ENCODE results near the gene CEP295NL.
"Not testable (repeated sequence)": the region's sequence is repeated elsewhere in the genome, so short reads cannot be mapped to it uniquely, and the experiment has no call there.

The CEP295NL gene

GRCh38 chr17:78872486-78872885 is 30.5 kb downstream of the CEP295NL start:
- no peak for DNase-seq (ENCODE audit: insufficient read length, low spot score)
- TF ChIP-seq, protein P1, sequence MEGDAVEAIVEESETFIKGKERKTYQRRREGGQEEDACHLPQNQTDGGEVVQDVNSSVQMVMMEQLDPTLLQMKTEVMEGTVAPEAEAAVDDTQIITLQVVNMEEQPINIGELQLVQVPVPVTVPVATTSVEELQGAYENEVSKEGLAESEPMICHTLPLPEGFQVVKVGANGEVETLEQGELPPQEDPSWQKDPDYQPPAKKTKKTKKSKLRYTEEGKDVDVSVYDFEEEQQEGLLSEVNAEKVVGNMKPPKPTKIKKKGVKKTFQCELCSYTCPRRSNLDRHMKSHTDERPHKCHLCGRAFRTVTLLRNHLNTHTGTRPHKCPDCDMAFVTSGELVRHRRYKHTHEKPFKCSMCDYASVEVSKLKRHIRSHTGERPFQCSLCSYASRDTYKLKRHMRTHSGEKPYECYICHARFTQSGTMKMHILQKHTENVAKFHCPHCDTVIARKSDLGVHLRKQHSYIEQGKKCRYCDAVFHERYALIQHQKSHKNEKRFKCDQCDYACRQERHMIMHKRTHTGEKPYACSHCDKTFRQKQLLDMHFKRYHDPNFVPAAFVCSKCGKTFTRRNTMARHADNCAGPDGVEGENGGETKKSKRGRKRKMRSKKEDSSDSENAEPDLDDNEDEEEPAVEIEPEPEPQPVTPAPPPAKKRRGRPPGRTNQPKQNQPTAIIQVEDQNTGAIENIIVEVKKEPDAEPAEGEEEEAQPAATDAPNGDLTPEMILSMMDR (IDR thresholded peaks at IDR 0.05; ENCODE audit: insufficient read depth, missing control alignments): no peak
- no peak for FAIRE-seq

DNA sequence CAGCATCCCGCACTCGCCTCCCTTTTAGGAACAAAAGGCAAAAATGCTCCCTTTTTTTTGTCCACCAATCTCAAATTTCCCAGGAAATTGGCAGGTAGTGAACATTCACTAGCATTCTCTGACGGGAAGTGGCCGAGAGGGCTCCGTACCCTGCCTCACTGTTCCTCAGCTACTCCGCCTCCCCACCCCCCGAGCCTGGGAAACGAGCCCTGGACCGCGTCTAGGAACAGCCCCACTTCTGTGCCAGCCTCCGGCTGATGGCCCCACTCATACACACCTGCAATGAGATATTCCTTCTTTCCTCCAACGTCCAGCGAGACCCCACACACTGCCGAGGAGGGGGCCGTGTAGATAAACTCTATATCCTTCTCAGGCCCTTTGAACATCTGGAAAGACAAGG is 32.4 kb downstream of the CEP295NL start:
- TF ChIP-seq, protein P1 (IDR thresholded peaks at IDR 0.05; ENCODE audit: insufficient read depth, missing control alignments): no peak
- FAIRE-seq (no peak), DNase-seq (ENCODE audit: insufficient read length, low spot score) (no peak)

DNA sequence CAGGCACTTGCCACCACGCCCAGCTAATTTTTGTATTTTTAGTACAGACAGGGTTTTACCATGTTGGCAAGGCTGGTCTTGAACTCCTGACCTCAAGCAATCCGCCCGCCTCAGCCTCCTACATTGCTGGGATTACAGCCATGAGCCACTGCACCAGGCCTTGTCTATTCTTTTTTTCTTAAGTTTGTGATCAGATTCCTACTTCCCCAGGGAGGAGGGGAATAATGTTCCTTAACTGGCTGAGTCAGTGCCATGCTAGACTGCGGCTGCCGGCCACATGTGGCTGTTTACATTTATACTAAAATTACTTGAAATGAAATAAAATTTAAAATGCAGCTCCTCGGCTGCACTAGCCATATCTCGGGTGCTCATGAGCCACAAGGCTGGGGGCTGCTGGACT is 34.6 kb downstream of the CEP295NL start:
- no peak for DNase-seq (ENCODE audit: insufficient read length, low spot score)
- no peak for FAIRE-seq
- TF ChIP-seq, protein P1 (IDR thresholded peaks at IDR 0.05; ENCODE audit: insufficient read depth, missing control alignments): no peak

- DNase-seq (ENCODE audit: insufficient read length, low spot score); FAIRE-seq: not testable (repeated sequence)
Observed at GRCh38 chr17:78867046-78867445, 36.0 kb downstream of the CEP295NL start.

DNA sequence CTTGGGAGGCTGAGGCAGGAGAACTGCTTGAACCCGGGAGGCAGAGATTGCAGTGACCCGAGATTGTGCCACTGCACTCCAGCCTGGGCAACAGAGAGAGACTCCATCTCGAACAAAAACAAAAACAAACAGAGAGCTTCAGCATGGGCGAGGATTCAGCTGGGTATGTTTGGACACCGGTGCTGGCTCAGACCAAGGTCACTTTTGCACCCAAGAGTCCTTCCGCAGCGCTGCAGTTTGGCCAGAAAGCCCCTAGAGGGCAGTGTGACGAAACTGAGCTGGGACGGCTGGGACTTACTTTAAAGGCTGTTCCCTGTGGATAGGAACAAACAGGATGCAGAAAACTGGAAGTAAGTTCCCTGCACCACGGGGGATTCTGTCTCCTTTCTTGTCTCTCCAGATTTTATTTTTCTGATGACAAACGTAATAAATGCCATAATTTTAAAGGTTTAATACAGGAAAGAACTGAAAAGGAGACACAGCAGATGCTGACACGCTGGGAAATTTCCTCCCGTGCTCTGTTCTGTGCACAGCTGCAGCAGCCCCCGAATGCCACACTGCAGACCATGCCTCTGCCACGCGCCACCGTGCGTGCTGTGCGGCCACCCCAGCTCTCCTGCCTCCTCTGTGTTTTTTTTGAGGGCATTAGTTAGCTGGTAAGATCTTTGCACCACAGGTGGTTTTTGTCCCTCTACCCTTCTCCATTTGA is 37.2 kb downstream of the CEP295NL start:
- TF ChIP-seq, protein P1 (IDR thresholded peaks at IDR 0.05; ENCODE audit: insufficient read depth, missing control alignments): peak; percentile 98
- no peak for FAIRE-seq
- no peak for DNase-seq (ENCODE audit: insufficient read length, low spot score)

DNA sequence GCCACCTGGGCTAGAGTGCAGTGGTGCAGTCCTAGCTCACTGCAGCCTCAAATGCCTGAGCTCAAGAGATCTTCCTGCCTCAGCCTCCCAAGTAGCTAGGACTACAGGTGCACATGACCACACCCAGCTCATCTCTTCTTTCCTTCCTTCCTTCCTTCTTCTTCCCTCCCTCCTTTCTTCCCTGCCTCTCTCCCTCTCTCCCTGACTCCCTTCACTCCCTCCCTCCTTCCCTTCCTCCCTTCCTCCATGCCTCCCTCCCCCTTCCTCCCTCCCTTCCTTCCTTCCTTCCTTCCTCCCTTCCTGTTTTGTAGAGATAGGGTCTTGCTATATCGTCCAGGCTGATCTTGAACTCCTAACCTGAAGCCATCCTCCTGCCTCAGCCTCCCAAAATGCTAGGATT is 38.9 kb downstream of the CEP295NL start:
- TF ChIP-seq, protein P1 (IDR thresholded peaks at IDR 0.05; ENCODE audit: insufficient read depth, missing control alignments): no peak
- no peak for DNase-seq (ENCODE audit: insufficient read length, low spot score)
- no peak for FAIRE-seq

GRCh38 chr17:78862073-78863023 is 40.7 kb downstream of the CEP295NL start:
- TF ChIP-seq, protein P1 (IDR thresholded peaks at IDR 0.05; ENCODE audit: insufficient read depth, missing control alignments): no peak

More at GRCh38 chr17:78862073-78863023, 40.7 kb downstream of the CEP295NL start:
- DNase-seq (ENCODE audit: insufficient read length, low spot score): no peak
- FAIRE-seq: no peak
